HepG2 (cell line): Measurements from ENCODE around the gene ABCB6. TPM values are rescaled to one million over a fixed set of nuclear protein-coding genes. Genes with fewer than 3 reads are reported as not detected.

Experiments
- BCL3 ChIP-seq: sonication (generic); formaldehyde crosslinking; IDR thresholded peaks from 2 replicates; pipeline ENCODE4 v1.5.1; 2020; ENCODE audit warnings: mild to moderate bottlenecking, missing genetic modification reagents, moderate library complexity
- BRCA1 ChIP-seq: sonication (generic); formaldehyde crosslinking; IDR thresholded peaks from 2 replicates; pipeline ENCODE4 v1.4.0; 2020; ENCODE audit warnings: missing genetic modification reagents
- BRF2 ChIP-seq: sonication (generic); formaldehyde crosslinking; IDR thresholded peaks from 2 replicates; pipeline ENCODE4 v1.8.1; 2022; ENCODE audit warnings: mild to moderate bottlenecking, missing genetic modification reagents
- CREB1 ChIP-seq, 2 experiments: fragments of 450-650 bp in 1 of 2; IDR thresholded peaks; 2 replicates each; pipeline ENCODE4 v1.6.1; 2016 to 2017; ENCODE audit warnings: control low read depth in 1 of 2, mild to moderate bottlenecking in 1 of 2, missing compliant biosample characterization in 1 of 2, missing genetic modification characterization in 1 of 2
- ELF4 ChIP-seq: sonication (generic); formaldehyde crosslinking; IDR thresholded peaks from 2 replicates; pipeline ENCODE4 v1.5.0; 2020; ENCODE audit warnings: missing genetic modification reagents, mild to moderate bottlenecking, moderate library complexity, borderline replicate concordance
- HDAC2 ChIP-seq: sonication (generic); formaldehyde crosslinking; IDR thresholded peaks from 2 replicates; pipeline ENCODE4 v1.4.0; 2020; ENCODE audit warnings: missing genetic modification reagents
- HNRNPK ChIP-seq: fragments of 200-400 bp; formaldehyde crosslinking; IDR thresholded peaks from 2 replicates; pipeline ENCODE4 v1.6.1; 2018; ENCODE audit warnings: low read length, low read depth, moderate library complexity, mild to moderate bottlenecking; ENCODE audit not compliant: poor library complexity, severe bottlenecking
- KLF11 ChIP-seq: IDR thresholded peaks from 2 replicates; pipeline ENCODE4 v1.6.1; 2016; ENCODE audit warnings: missing compliant biosample characterization
- LBX2 ChIP-seq: sonication (generic); formaldehyde crosslinking; IDR thresholded peaks from 2 replicates; pipeline ENCODE4 v1.5.0; 2020; ENCODE audit warnings: missing genetic modification reagents, mild to moderate bottlenecking, borderline replicate concordance
- PTBP1 ChIP-seq: fragments of 200-400 bp; formaldehyde crosslinking; IDR thresholded peaks from 2 replicates; pipeline ENCODE4 v1.6.1; 2018; ENCODE audit warnings: low read length, low read depth; ENCODE audit not compliant: poor library complexity, severe bottlenecking
- RBM39 ChIP-seq: fragments of 200-400 bp; formaldehyde crosslinking; IDR thresholded peaks from one replicate; pipeline ENCODE4 v1.6.1; 2018; ENCODE audit warnings: antibody characterized with exemption, mild to moderate bottlenecking, low read depth, low read length; ENCODE audit not compliant: poor library complexity, severe bottlenecking
- RFXAP ChIP-seq: sonication (generic); formaldehyde crosslinking; IDR thresholded peaks from 2 replicates; pipeline ENCODE4 v1.4.0; 2020; ENCODE audit warnings: missing genetic modification reagents, borderline replicate concordance
- SALL1 ChIP-seq: sonication (generic); formaldehyde crosslinking; IDR thresholded peaks from 2 replicates; pipeline ENCODE4 v1.8.0; 2022; ENCODE audit warnings: mild to moderate bottlenecking, missing genetic modification reagents
- SP5 ChIP-seq: IDR thresholded peaks from 2 replicates; pipeline ENCODE4 v1.6.1; 2016; ENCODE audit warnings: low read depth, borderline replicate concordance
- SSRP1 ChIP-seq: IDR thresholded peaks from 2 replicates; pipeline ENCODE4 v1.6.1; 2016; ENCODE audit warnings: control low read depth
- STAT6 ChIP-seq: sonication (generic); formaldehyde crosslinking; IDR thresholded peaks from 2 replicates; pipeline ENCODE4 v1.4.0; 2020; ENCODE audit warnings: missing genetic modification reagents, mild to moderate bottlenecking, borderline replicate concordance
- YY1 ChIP-seq: IDR thresholded peaks from 2 replicates; pipeline ENCODE4 v1.6.1; 2011; ENCODE audit warnings: low read length, low read depth, moderate library complexity, mild to moderate bottlenecking; ENCODE audit not compliant: insufficient read depth, insufficient replicate concordance
- ZBTB39 ChIP-seq: sonication (generic); formaldehyde crosslinking; IDR thresholded peaks from 2 replicates; pipeline ENCODE4 v1.5.0; 2020; ENCODE audit warnings: missing genetic modification reagents
- ZNF430 ChIP-seq: sonication (generic); formaldehyde crosslinking; IDR thresholded peaks from 2 replicates; pipeline ENCODE4 v1.9.0; 2021; ENCODE audit warnings: mild to moderate bottlenecking, missing genetic modification reagents
- ZNF720 ChIP-seq: sonication (generic); formaldehyde crosslinking; IDR thresholded peaks from 2 replicates; pipeline ENCODE4 v1.4.0; 2020; ENCODE audit warnings: missing genetic modification reagents
- ZNF768 ChIP-seq: sonication (generic); formaldehyde crosslinking; IDR thresholded peaks from 2 replicates; pipeline ENCODE4 v1.4.0; 2020; ENCODE audit warnings: missing genetic modification reagents
- polyA plus RNA-seq, 8 experiments: library from polyadenylated mRNA; depleted of rRNA in 3 of 8; stranded (reverse) in 7 of 8; unstranded in 1 of 8; fragments of >200 nt; fragmentation: Illumina TruSeq in 4 of 8; extraction: Trizol in 4 of 8; gene quantifications; 2 replicates each; pipeline versions ENCODE4 v1.2.1 to v1.2.3, GENCODE V29; 2011 to 2016; ENCODE audit warnings: low read depth in 4 of 8, missing spikeins in 1 of 8, mixed read lengths in 1 of 8; ENCODE audit not compliant: insufficient read depth in 1 of 8
- total RNA-seq, 5 experiments: library from RNA; depleted of rRNA; stranded (reverse); fragments of >200 nt; fragmentation: Illumina TruSeq; extraction: Trizol; gene quantifications; 2 replicates each; pipeline ENCODE4 v1.2.3, GENCODE V29; 2016; ENCODE audit warnings: low read depth in 1 of 5

Gene ABCB6
- total and polyA plus RNA-seq, 2 of the 13 experiments (the other 11 are each of a cell fraction or from before 2014, with no cell fraction given): 91.1 to 137 TPM

GRCh38 chr2:219229305-219230058 lies 10.7 kb upstream of the ABCB6 start, which contains the start of the genes ANKZF1 and ATG9A (continued):
- no peak for TF ChIP-seq LBX2 (CRISPR knock-in tag)
- TF ChIP-seq ELF4: 0 out of 2 replicates have a peak, but pooled peaks have one; percentile 34
- TF ChIP-seq BRCA1 (CRISPR knock-in tag): peak; percentile 52; the same call in 1 of the 2 replicates
- TF ChIP-seq ZNF720: no peak
- no peak for TF ChIP-seq ZBTB39 (CRISPR knock-in tag)
- peak; percentile 13 for TF ChIP-seq YY1
- TF ChIP-seq BCL3 (CRISPR knock-in tag): peak; percentile 83
- peak; percentile 52 for TF ChIP-seq PTBP1
- TF ChIP-seq SALL1: peak; percentile 75
- TF ChIP-seq ZNF768 (CRISPR knock-in tag): peak; percentile 46; the same call in 1 of the 2 replicates
- peak; percentile 53; the same call in 1 of the 2 replicates for TF ChIP-seq HDAC2
- peak; percentile 78 for TF ChIP-seq ZNF430 (CRISPR knock-in tag)
- TF ChIP-seq RBM39: peak; percentile 20
- no peak for TF ChIP-seq HNRNPK
- peak; percentile 66 for TF ChIP-seq RFXAP (CRISPR knock-in tag)
- TF ChIP-seq KLF11 (CRISPR knock-in tag): no peak; the same call in none of the 2 replicates
- peak; percentile 70; the same call in 1 of the 2 replicates for TF ChIP-seq BRF2 (CRISPR knock-in tag)
- TF ChIP-seq STAT6 (CRISPR knock-in tag): no peak; the same call in 1 of the 2 replicates
- TF ChIP-seq SSRP1 (CRISPR knock-in tag): peak; percentile 67; the same call in 1 of the 2 replicates
- peak; percentile 92 for TF ChIP-seq CREB1 (IDR thresholded peaks at IDR 0.05)
- TF ChIP-seq CREB1 (CRISPR knock-in tag; IDR thresholded peaks at IDR 0.05): peak; percentile 95
- TF ChIP-seq SP5: peak; percentile 66
